Measurements from ENCODE around the gene TTC39C. TPM values are rescaled to one million over a fixed set of nuclear protein-coding genes. Genes with fewer than 3 reads are reported as not detected.

Gene TTC39C
- total RNA-seq, 1 experiment from 2014 or later = 24.7 TPM

DNA sequence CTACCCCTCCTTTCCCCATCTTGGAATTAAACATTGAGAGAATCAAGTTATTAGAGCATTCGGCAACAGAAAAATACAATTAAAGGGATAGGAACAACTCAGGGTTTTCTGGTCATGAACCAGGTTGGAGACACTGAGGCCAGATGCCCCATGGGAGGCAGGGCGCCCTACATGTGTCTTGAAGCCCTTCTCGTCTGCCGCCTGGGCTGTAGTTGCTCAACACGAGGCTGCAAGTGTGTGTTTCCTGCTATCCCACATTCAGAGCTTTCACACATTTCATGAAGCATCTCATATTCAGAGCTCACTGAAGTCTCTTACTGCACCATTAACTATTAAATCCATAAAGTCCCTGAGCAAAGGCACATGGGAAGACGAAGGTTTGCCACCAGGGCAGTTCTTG lies 28.8 kb downstream of the TTC39C start:
- BruUV-seq (replicated peaks) = no TSS peak
- no peaks in the 10 kb centered on the region for H3K4me1 ChIP-seq (ENCODE audit: insufficient read depth, low read length)
- POLR2A ChIA-PET (ENCODE audit: unreplicated experiment) = no interaction called here
- no peak overlapping the region for H3K27ac ChIP-seq (ENCODE audit: low read length)
- no peak overlapping the region for H3K9ac ChIP-seq (ENCODE audit: low read length)
- peaks cover 9% of the 10 kb centered on the region; the same call in 1 of the 2 replicates for H3K79me2 ChIP-seq (ENCODE audit: low read length)
- H3K4me3 ChIP-seq (ENCODE audit: low read length) = no peak overlapping the region
- ATAC-seq = no peak
- no peaks in the 10 kb centered on the region for H3K9me3 ChIP-seq (ENCODE audit: low read length)
- TF ChIP-seq EZH2 (IDR thresholded peaks at IDR 0.05; ENCODE audit: low read length, unreplicated experiment) (no peak), EZH2phosphoT487 (IDR thresholded peaks at IDR 0.05; ENCODE audit: borderline replicate concordance, low read length) (no peak)
- TF ChIP-seq, protein P1, sequence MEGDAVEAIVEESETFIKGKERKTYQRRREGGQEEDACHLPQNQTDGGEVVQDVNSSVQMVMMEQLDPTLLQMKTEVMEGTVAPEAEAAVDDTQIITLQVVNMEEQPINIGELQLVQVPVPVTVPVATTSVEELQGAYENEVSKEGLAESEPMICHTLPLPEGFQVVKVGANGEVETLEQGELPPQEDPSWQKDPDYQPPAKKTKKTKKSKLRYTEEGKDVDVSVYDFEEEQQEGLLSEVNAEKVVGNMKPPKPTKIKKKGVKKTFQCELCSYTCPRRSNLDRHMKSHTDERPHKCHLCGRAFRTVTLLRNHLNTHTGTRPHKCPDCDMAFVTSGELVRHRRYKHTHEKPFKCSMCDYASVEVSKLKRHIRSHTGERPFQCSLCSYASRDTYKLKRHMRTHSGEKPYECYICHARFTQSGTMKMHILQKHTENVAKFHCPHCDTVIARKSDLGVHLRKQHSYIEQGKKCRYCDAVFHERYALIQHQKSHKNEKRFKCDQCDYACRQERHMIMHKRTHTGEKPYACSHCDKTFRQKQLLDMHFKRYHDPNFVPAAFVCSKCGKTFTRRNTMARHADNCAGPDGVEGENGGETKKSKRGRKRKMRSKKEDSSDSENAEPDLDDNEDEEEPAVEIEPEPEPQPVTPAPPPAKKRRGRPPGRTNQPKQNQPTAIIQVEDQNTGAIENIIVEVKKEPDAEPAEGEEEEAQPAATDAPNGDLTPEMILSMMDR (conservative IDR thresholded peaks at IDR 0.05; ENCODE audit: low read depth, low read length) = no peak
- H3K36me3 ChIP-seq (ENCODE audit: low read depth, low read length) = no peaks in the 10 kb centered on the region
- no peak for DNase-seq
- H3F3A ChIP-seq (ENCODE audit: low read length, unreplicated experiment) = no peaks in the 10 kb centered on the region
- no peak overlapping the region for H3K4me2 ChIP-seq (ENCODE audit: low read length)
- H3K27me3 ChIP-seq (ENCODE audit: low read length) = no peaks in the 10 kb centered on the region
- H3K9me2 ChIP-seq (replicated peaks; ENCODE audit: low read length) = no peaks in the 10 kb centered on the region
- intact Hi-C loops (cut with micrococcal nuclease) = no loop called here
- no peak overlapping the region for H2AFZ ChIP-seq (ENCODE audit: low read length)
- H4K20me1 ChIP-seq (ENCODE audit: low read length) = no peaks in the 10 kb centered on the region
- CTCF ChIA-PET = no interaction called here

DNA sequence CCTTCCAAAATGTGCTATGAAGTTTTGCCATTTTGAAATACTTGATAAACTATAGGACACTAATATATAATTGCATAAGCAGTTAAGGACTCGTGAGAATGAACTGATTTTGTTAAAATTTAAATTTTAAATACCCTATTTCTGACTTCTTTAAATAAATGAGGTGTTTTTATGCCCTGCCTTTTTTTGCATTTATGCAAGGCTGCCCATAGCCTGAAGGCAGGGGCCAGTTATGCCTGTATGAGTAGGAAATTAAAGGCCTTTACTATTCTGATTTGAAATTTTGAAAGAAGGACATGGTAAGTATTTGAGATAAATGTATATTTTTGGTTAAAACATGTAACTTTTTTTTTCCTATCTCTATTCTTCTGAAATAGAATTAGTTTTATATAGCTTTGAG lies 33.7 kb downstream of the TTC39C start:
- H2AFZ ChIP-seq (ENCODE audit: low read length) = no peak overlapping the region
- no peaks in the 10 kb centered on the region for H3K36me3 ChIP-seq (ENCODE audit: low read depth, low read length)
- no peak for TF ChIP-seq EZH2 (IDR thresholded peaks at IDR 0.05; ENCODE audit: low read length, unreplicated experiment)
- no peak for TF ChIP-seq EZH2phosphoT487 (IDR thresholded peaks at IDR 0.05; ENCODE audit: borderline replicate concordance, low read length)
- TF ChIP-seq, protein P1 (conservative IDR thresholded peaks at IDR 0.05; ENCODE audit: low read depth, low read length) = no peak
- H3K9me2 ChIP-seq (replicated peaks; ENCODE audit: low read length) = no peaks in the 10 kb centered on the region
- no peak overlapping the region for H3K9ac ChIP-seq (ENCODE audit: low read length)
- ChIA-PET POLR2A (ENCODE audit: unreplicated experiment) (interaction anchor here (0.6 kb wide), 1 partner anchor 37 kb away, joined by 3 read pairs; no protein-coding TSS in a partner anchor), CTCF (no interaction called here)
- no peaks in the 10 kb centered on the region for H3F3A ChIP-seq (ENCODE audit: low read length, unreplicated experiment)
- peaks cover 3% of the 10 kb centered on the region; the same call in 1 of the 2 replicates for H4K20me1 ChIP-seq (ENCODE audit: low read length)
- DNase-seq (no peak), ATAC-seq (no peak)
- no TSS peak for BruUV-seq (replicated peaks)
- H3K27ac ChIP-seq (ENCODE audit: low read length) = no peak overlapping the region
- H3K4me3 ChIP-seq (ENCODE audit: low read length) = no peak overlapping the region
- intact Hi-C loops (cut with micrococcal nuclease) = no loop called here
- H3K9me3 ChIP-seq (ENCODE audit: low read length) = no peaks in the 10 kb centered on the region
- peaks cover 22% of the 10 kb centered on the region for H3K4me1 ChIP-seq (ENCODE audit: insufficient read depth, low read length)
- H3K4me2 ChIP-seq (ENCODE audit: low read length) = no peak overlapping the region
- H3K27me3 ChIP-seq (ENCODE audit: low read length) = no peaks in the 10 kb centered on the region
- H3K79me2 ChIP-seq (ENCODE audit: low read length) = 0 out of 2 replicates have a peak, but pooled peaks cover 8% of the 10 kb centered on the region

DNA sequence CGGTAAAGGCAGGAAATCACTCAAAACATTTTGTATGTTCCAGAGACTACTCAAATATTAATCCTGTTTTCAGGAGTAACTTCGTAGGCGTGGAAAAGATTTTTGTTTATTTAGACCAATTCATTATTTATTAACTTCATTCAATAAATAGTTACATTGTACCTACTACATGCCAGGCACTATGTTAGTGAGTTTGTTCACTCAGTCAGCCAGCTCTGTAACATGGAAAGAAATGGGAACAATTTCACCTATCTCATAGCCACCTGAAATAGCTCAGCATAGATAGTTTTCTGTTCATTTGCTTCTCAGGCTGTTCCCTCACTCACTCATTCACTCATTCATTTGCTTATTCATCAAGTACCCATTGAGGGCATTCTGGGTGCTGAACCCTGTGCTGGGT lies 34.6 kb downstream of the TTC39C start:
- Histone ChIP-seq H3K4me3 (ENCODE audit: low read length) (no peak overlapping the region), H4K20me1 (ENCODE audit: low read length) (peaks cover 3% of the 10 kb centered on the region; the same call in 1 of the 2 replicates), H3F3A (ENCODE audit: low read length, unreplicated experiment) (no peaks in the 10 kb centered on the region), H3K4me1 (ENCODE audit: insufficient read depth, low read length) (peaks cover 22% of the 10 kb centered on the region), H3K9me3 (ENCODE audit: low read length) (no peaks in the 10 kb centered on the region), H3K36me3 (ENCODE audit: low read depth, low read length) (no peaks in the 10 kb centered on the region), H3K27me3 (ENCODE audit: low read length) (no peaks in the 10 kb centered on the region), H3K79me2 (ENCODE audit: low read length) (peaks cover 12% of the 10 kb centered on the region; the same call in 1 of the 2 replicates), H3K9me2 (replicated peaks; ENCODE audit: low read length) (no peaks in the 10 kb centered on the region), H3K4me2 (ENCODE audit: low read length) (no peak overlapping the region), H3K9ac (ENCODE audit: low read length) (no peak overlapping the region), H3K27ac (ENCODE audit: low read length) (no peak overlapping the region), H2AFZ (ENCODE audit: low read length) (no peak overlapping the region)
- TF ChIP-seq EZH2phosphoT487 (IDR thresholded peaks at IDR 0.05; ENCODE audit: borderline replicate concordance, low read length) (no peak), EZH2 (IDR thresholded peaks at IDR 0.05; ENCODE audit: low read length, unreplicated experiment) (no peak)
- TF ChIP-seq, protein P1 (conservative IDR thresholded peaks at IDR 0.05; ENCODE audit: low read depth, low read length) = no peak
- ChIA-PET POLR2A (ENCODE audit: unreplicated experiment) (no interaction called here), CTCF (no interaction called here)
- intact Hi-C loops (cut with micrococcal nuclease) = no loop called here
- no peak for ATAC-seq
- BruUV-seq (replicated peaks) = no TSS peak
- DNase-seq = no peak

Measured in PC-3 (cell line).